NCI-H345 treated with DMSO at 0.1 percent for 48 hours (cell line): ENCODE results near the gene GJB1.

Experiments
- DNase-seq: peaks from one replicate; lab custom pipeline; 2025; ENCODE audit not compliant: unreplicated experiment; lab: John Stamatoyannopoulos, UW

The GJB1 gene

GRCh38 chrX:71214604-71215337 is 8.3 kb upstream of the GJB1 start:
- no peak for DNase-seq

GRCh38 chrX:71215338-71215912 is 7.6 kb upstream of the GJB1 start:
- no peak for DNase-seq

GRCh38 chrX:71216485-71216884 is 6.5 kb upstream of the GJB1 start:
- DNase-seq: peak; percentile 75

- no peak for DNase-seq
Measured at GRCh38 chrX:71217298-71217697, 5.7 kb upstream of the GJB1 start.

GRCh38 chrX:71221145-71221544 is 1.9 kb upstream of the GJB1 start:
- no peak for DNase-seq

GRCh38 chrX:71224098-71224708 is 1.2 kb downstream of the GJB1 start:
- no peak for DNase-seq

- no peak for DNase-seq
Measured at GRCh38 chrX:71225009-71225408, 2.0 kb downstream of the GJB1 start.

GRCh38 chrX:71225676-71226075 is 2.7 kb downstream of the GJB1 start:
- no peak for DNase-seq

- no peak for DNase-seq
Measured at GRCh38 chrX:71227370-71228062, 4.5 kb downstream of the GJB1 start.

- no peak for DNase-seq
Measured at GRCh38 chrX:71228063-71228642, 5.1 kb downstream of the GJB1 start.

- DNase-seq: no peak
Measured at GRCh38 chrX:71235482-71235881, 12.5 kb downstream of the GJB1 start.

- no peak for DNase-seq
Measured at GRCh38 chrX:71236836-71237235, 13.8 kb downstream of the GJB1 start.

GRCh38 chrX:71239781-71240180 is 16.8 kb downstream of the GJB1 start:
- no peak for DNase-seq

- no peak for DNase-seq
Measured at GRCh38 chrX:71241301-71241700, 18.3 kb downstream of the GJB1 start.

- no peak for DNase-seq
Measured at GRCh38 chrX:71244359-71245128, 21.5 kb downstream of the GJB1 start.

GRCh38 chrX:71245159-71245558 is 22.1 kb downstream of the GJB1 start:
- DNase-seq: no peak

- DNase-seq: no peak
Measured at GRCh38 chrX:71250841-71251240, 27.8 kb downstream of the GJB1 start.

- no peak for DNase-seq
Measured at GRCh38 chrX:71251466-71251973, 28.5 kb downstream of the GJB1 start.

GRCh38 chrX:71252221-71252620 is 29.2 kb downstream of the GJB1 start:
- DNase-seq: no peak

GRCh38 chrX:71253253-71254091 is 30.4 kb downstream of the GJB1 start:
- DNase-seq: no peak
